GM21737 (cell line): ENCODE measurements around the gene LRRTM2.

ENCODE experiments used
- ATAC-seq: cut with Tn5 transposase; IDR thresholded peaks from one replicate; pipeline ENCODE4 v1.9.1; 2021; ENCODE audit warnings: mild to moderate bottlenecking, moderate library complexity; ENCODE audit not compliant: unreplicated experiment

Gene LRRTM2

GRCh38 chr5:138883211-138883610 is 8.1 kb upstream of the LRRTM2 start:
- no peak for ATAC-seq

- ATAC-seq = no peak
Observed at GRCh38 chr5:138878437-138879235, 3.5 kb upstream of the LRRTM2 start.

DNA sequence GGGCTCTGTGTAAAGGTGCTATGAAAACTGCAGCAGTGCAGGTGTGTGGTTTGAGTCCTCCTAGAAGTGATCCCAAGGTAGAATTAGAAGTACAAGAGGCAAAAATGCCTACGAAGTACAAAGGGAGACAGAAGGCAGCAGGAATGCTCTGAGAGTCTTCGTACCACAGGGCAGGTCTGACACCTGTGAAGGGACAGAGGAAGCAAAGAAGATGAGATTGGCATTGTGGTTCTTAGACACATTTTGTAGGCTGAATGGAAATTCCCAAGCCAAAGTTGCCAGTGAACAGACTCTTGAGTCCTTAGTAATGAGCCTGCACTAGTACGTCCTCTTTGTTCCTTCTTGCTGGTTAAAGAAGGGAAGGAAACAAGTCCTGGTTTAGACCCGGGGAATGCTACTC is 1.7 kb upstream of the LRRTM2 start:
- no peak for ATAC-seq

- ATAC-seq = no peak
Observed at GRCh38 chr5:138875946-138876345, 811 bp upstream of the LRRTM2 start.

DNA sequence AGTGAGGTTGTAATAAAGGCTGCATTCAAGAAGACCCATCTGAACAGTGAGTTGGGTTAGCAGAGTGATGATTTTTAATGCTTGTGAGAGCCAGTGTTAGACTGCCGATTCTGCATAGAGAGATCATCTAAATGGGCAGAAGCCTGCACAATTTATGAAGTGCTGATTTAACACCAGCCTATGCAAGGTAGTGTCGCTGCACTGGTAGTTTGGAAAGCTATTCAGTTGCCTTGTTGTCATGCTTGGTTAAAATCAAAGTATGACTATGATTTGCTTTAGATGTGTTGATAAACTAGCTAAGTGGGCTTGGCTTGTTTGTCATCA is 379 bp upstream of the LRRTM2 start:
- no peak for ATAC-seq

DNA sequence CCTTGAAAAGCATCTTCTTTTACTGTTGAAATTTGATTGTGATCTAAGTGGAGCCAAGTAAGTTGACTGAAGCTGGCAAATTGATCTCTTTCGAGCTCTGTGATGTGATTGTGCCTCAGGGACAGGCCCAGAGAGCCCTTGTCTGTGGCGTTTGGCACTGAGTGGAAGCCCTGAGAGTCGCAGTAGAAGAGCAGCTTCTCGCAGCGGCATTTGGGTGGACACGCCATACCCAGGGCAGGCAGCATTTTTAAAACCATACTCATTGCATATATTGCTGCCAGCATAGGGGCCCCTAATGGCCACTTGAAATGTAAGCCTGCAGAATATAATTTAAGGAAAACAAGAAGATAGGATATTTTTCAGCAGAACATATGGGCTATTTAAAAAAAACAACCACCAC is 894 bp downstream of the LRRTM2 start:
- no peak for ATAC-seq

DNA sequence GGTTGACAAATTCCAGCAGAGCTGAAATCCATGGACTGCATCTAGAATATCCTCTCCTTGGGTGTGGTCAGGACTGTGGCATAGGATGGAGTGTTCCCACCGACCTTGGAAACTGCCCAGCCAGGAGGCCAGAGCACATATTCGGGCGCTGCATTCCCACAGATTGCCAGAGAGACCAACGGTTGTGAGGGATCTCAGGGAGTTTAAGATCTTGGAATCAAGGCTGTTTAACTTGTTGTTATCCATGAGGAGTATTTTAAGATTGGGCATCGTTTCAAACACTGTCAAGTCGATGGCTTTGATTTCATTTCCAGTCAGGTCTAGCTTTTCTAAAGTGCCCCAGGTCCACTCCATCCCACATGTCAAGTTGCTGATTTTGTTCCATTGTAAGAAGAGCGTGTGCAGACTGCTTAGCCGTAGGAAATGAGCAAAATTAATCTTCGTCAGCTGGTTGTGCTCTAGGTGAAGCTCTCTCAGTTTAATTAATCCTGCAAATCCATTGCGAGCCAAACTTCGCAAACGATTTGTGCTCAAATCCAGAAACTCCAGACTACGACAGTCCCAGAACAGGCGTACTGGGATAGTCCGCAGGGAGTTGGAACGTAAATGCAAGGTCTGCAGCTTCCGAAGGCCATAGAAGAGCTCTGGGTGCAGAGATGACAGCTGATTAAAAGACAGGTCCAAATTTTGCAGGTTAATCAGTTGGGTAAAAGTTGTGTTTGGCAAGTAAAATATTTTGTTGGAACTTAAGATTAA is 1.5 kb downstream of the LRRTM2 start:
- ATAC-seq = no peak

GRCh38 chr5:138872841-138873465 is 2.2 kb downstream of the LRRTM2 start:
- ATAC-seq = no peak

GRCh38 chr5:138870611-138871010 is 4.5 kb downstream of the LRRTM2 start:
- ATAC-seq = no peak

DNA sequence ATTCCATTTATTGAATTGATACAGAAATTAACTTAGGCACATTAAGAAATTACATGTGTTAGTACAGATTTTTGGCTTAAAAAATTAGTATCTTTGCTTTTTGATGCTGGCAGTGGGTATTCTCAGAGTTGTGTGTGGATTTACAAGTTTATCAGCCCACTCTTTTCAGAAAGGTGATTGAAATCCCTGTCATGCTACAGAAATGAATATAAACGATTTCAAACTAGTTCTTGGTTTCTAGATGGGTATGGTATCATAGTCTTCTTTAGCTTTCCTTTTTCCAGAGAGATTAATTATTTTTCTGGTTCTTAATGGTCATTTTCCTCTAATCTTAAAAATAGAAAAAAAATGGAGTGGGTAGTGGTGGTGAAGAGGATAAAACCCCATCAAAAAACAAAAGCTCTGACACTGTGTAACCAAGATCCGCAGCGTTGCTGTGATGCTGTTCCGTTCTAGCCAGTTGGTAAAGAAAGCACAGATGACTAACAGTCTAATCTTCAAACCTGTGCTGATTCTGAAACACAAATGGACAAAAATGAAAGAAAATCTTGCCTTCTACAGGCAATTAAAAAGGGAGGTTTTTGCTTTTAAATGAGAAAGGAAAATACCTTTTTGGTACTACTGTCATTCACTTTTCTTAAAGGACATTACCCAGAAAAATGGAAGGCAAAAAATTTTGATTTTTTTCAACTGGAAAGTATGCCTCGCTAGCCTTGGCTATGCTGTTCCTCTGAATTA is 5.2 kb downstream of the LRRTM2 start:
- ATAC-seq = no peak

GRCh38 chr5:138869038-138869437 is 6.1 kb downstream of the LRRTM2 start:
- no peak for ATAC-seq

DNA sequence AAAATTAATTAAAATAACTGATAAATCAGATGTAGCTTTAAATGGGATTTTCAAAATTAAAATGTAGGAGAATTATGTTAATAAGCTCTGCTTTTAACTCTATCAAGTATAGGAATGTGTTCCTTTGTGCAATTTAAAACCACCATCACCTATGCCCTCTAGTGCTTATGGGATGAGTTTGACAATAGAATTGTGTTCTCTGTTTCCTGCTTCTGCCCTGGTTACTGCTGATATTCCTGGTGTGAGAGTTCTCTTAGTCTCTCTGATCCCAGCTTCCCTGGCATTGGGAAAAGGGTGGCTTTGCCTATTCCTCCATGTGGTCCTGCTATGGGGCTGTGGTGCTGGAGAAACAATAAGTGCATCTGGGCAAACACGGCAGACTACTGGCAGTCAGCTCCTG is 8.1 kb downstream of the LRRTM2 start:
- no peak for ATAC-seq

- no peak for ATAC-seq
Observed at GRCh38 chr5:138853132-138853531, 22.0 kb downstream of the LRRTM2 start.

DNA sequence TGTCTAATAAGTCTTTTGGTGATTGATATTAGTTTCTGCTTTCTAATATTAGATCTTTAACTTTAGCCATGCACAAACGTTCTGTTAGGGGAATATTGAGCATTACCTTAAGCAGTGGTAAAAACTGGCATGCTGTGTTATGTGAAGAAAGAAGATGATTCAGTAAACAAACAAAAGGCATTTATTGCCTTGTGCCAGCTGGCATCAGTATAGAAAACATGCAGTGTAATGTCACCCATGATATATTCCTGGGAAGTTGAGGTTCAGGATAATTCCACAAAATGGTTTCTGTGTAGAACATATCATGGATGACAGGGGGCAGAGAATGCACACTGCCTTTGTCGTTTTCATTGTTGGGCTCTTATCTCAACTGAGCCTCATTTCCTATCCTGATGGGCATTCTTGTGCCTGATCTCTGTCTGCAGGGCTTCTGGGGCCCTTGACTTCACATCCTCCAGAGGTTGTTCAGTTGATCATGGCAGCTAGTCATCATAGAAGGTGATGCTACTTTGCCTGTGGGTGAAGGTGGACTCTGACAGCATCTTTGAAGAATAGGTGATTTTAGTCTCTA is 24.2 kb downstream of the LRRTM2 start:
- ATAC-seq = no peak

DNA sequence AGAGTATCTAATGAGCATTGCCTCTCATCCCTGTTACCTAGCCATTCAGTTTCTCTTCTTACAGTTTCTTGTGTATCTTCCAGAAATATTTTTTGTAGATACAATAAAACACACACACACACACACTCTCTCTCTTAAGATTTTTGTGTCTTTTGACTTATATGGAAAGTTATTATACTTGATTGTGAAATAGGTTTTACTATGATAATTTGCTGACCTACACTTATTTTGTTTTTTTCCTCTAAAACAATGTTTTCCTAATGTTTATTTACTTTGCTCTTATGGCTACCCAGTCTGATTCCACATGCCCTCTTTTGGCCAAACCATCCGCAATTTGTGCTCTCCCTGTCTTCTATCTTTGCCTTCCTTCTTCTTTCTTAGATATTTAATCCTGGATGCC is 25.3 kb downstream of the LRRTM2 start:
- ATAC-seq = no peak

GRCh38 chr5:138849439-138849838 is 25.7 kb downstream of the LRRTM2 start:
- ATAC-seq = no peak

DNA sequence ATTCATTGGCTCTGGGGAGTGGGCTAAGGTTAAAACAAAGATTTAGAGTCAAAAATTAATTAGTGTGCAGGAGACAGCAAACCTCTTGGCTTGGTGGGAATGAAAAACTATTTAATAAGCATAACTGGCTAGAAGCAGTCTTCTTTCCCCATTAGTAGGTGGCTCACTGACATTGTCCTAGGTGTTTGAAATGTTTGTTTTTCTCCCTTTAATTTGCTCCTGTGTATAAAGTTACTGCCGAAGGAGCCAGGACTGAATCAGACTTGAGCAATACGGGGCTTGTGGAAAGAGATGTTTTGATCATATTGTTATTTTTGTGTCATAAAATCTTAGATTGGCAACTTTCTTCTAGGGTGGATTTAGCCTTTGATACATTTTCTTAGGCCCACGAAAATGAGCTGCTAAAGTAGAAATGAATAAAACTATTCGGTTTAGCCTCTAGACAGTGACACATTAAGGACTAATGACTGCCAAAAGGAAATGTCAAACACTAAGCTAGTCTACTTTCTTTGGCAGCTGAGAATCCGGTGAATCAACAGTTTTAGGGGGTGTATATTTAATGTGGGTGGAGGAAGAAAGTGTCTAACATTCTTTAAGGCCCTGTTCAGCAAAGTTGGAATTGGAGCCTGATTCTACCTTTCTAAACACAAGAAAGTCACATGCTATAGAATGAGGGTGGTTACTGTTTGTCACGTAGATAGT is 30.2 kb downstream of the LRRTM2 start:
- no peak for ATAC-seq

DNA sequence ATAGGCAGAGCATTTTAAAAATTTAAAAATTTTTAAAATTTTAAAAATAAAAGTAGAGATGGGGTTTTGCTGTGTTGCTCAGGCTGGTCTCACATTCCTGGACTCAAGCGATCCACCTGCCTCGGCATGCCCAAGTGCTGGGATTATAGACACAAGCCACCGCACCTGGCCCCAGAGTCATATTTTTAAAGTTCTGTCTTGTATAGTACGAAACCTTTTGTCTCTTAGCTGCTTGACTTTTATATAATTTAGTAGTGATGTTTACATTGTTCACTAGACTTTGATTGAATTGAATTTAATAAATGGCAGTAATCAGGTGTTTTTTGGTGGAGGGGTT is 31.0 kb downstream of the LRRTM2 start:
- ATAC-seq = no peak

DNA sequence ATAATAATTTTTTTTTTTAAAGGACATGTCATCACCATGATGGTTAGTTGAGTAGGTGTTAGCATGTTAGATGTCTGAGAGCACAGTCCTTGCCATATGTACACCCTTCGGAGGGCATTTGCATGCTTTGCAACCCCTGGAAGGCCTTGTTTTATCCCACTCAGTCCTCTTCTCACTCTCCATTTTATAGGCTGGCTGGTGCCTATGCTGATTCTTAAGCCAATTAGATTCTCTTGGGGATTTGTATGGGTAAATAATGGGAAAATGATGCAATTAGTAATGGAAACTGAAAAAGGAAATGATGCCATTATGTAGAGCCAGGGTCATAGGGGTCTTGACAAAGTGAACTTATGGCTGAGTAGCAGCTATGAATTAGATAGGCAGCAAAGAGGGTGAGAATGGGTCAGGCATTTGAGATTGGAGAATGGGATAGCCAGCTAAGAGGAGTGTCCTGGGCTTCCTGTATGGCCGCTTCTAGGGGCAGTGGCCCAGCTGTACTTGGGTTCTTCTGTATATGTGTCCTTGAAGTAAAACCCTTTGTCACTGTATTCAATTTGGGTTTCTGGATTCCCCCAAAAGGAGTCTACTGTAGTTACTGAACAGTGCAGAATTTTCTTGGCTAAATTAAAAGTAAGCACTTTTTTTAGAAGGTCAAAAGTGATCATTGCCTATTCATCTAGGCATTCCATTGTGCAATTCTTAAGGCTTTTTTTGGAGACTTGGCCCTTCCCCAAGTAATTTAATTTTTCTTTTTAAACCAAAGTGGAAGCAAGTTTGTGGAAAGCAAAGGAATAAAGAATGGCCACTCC is 31.6 kb downstream of the LRRTM2 start:
- ATAC-seq = no peak

GRCh38 chr5:138841531-138841930 is 33.6 kb downstream of the LRRTM2 start:
- no peak for ATAC-seq
